A549 (cell line): Measurements from ENCODE around the gene NCOA1.
"Not testable (repeated sequence)": the region's sequence is repeated elsewhere in the genome, so short reads cannot be mapped to it uniquely, and the experiment has no call there.

ENCODE experiments used
- CBX8 ChIP-seq: fragments of 200-600 bp; sonication (generic); IDR thresholded peaks from 2 replicates; pipeline ENCODE4 v1.6.1; 2016
- CTCF ChIP-seq: fragments of >200 bp; sonication (Bioruptor Twin); formaldehyde crosslinking; IDR thresholded peaks from 3 replicates; pipeline ENCODE4 v1.5.1; 2016
- E2F6 ChIP-seq: IDR thresholded peaks from 2 replicates; pipeline ENCODE4 v1.6.1; 2012; ENCODE audit warnings: low read depth, borderline replicate concordance
- HOXA7 ChIP-seq: fragments of 250-450 bp; sonication (Bioruptor Pico); IDR thresholded peaks from 2 replicates; pipeline ENCODE4 v1.5.0; 2020; ENCODE audit warnings: mild to moderate bottlenecking, moderate library complexity
- MAZ ChIP-seq: fragments of 150-350 bp; IDR thresholded peaks from 2 replicates; pipeline ENCODE4 v1.6.1; 2014; ENCODE audit warnings: antibody characterized with exemption, low read depth, low read length, borderline replicate concordance
- RAD21 ChIP-seq, 2 experiments: fragments of >200 bp in 1 of 2; sonication (Bioruptor Twin) in 1 of 2; formaldehyde crosslinking in 1 of 2; IDR thresholded peaks in 1 of 2; conservative IDR thresholded peaks in 1 of 2; 2 replicates in 1 of 2; 3 replicates in 1 of 2; pipeline ENCODE4 v1.6.1; 2012 to 2018; ENCODE audit warnings: inconsistent platforms in 1 of 2
- TP53 ChIP-seq: fragments of 250-450 bp; sonication (Bioruptor Pico); IDR thresholded peaks from 2 replicates; pipeline ENCODE4 v1.5.0; 2021; ENCODE audit warnings: mild to moderate bottlenecking, moderate library complexity

- TF ChIP-seq CTCF; RAD21 (conservative IDR thresholded peaks at IDR 0.05 in 1 of 2, IDR thresholded peaks at IDR 0.05 in 1 of 2); E2F6; CBX8; HOXA7; MAZ; TP53: not testable (repeated sequence)
Observed at GRCh38 chr2:24800487-24800886, 309.4 kb downstream of the NCOA1 start.
